GM18858 (cell line): Measurements from ENCODE around the gene MRPS22.

Experiments used
- ATAC-seq: cut with Tn5 transposase; IDR thresholded peaks from one replicate; pipeline ENCODE4 v1.9.1; 2021; ENCODE audit not compliant: unreplicated experiment

Gene MRPS22

GRCh38 chr3:139343895-139344856 is at the start of gene MRPS22:
Gene MRPS22, plus strand, starts transcription at chr3:139344020. Its CDS starts 7 bp downstream, at chr3:139344027.
- ATAC-seq = peak; percentile 96

DNA sequence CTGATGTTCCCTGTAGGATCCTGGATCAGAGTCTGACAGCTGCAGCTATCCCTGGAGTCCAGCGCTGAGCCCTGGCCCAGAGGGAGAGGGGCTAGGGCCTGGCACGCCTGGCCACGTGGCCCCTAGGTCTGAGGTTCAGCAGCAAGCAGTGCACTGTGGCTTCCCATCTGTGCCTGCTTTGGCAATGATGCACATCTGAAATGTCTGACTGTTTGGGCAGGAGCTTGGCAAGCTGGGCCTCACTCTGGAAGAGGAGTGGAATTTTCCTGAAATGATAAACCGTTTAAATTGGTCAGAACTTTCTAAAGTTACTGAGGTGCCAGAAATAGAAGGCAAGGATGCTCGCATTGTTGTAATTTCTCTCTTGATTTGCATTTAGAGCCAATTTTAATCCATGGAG is 48.8 kb upstream of the MRPS22 start:
- no peak for ATAC-seq

- ATAC-seq = no peak
Measured at GRCh38 chr3:139296141-139296718, 47.6 kb upstream of the MRPS22 start.

DNA sequence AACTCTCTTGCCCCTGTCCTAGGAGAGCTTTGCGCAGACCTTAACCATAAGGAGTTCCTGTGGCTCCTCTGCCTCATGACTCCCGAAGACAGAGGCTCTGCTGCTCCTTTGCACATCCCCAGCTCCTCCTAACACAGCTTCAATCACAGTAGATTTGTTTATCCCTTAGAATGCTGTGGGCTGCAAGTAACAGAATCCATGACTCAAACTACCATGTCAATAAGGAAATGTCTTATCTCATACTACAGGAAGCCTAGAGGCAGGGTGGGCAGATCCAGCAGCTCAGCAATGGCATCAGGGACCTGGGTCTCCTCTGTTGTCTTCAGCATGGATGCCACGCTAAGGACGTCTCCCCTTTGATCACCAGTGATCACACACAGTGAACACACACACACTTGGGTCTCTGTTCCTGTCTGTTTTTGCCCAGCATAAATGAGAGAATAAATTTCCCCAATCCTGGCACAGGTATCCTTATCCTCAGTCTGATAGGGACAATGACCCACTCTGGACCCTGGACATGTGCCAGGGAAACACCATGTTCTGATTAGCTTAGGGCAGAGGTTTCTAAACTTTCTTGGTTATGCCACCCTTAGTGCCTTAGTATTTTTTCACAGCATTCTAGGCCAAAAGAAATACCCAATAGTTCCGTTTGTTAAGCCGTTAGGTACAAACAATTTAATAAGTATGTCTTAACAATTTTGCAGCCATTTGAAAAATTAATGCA is 46.1 kb upstream of the MRPS22 start:
- ATAC-seq = no peak

DNA sequence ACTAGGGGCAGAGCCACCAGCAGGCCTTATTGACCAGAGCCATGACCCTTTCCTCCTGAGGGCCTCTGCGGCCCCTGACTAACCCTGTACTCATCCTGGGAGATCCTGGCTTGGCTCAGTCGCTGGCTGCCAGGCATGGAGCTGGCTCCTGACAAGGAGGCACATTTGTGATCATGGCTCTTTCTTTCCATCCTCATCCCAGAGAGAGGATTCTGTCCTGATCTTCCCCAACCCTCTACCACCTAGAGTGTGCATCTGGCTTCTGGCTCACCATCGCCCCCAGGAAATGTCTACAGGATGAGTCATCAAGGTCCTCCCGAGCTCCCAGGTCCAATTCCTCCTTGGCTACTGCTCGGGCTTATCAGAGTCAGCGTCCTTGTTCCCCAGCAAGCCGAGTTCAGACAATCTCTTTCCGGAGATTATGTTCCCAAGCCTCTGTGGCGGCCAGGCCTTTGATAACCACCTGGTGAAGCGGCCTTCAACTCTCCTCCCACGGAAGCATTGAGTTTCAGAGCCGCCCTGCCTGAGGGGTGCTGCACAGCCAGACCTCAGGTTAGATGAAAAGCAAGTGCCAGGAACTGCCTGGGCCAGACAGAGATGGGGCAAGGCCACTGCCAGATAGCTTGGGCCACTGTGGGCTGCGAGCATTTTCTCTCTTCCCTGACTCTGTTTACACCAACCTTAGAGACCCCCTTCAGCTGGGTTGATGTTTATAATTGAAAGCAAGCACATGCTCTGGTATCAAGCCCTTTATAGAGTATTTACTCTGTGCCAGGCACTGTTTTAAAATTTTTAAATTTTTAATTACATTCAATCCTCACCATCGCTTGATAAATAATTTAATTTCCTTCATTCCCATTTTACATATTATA is 44.3 kb upstream of the MRPS22 start:
- ATAC-seq = no peak

- ATAC-seq = no peak
Measured at GRCh38 chr3:139300416-139300815, 43.4 kb upstream of the MRPS22 start.

GRCh38 chr3:139301183-139301582 is 42.6 kb upstream of the MRPS22 start:
- ATAC-seq = no peak

- no peak for ATAC-seq
Measured at GRCh38 chr3:139301654-139302053, 42.2 kb upstream of the MRPS22 start.

DNA sequence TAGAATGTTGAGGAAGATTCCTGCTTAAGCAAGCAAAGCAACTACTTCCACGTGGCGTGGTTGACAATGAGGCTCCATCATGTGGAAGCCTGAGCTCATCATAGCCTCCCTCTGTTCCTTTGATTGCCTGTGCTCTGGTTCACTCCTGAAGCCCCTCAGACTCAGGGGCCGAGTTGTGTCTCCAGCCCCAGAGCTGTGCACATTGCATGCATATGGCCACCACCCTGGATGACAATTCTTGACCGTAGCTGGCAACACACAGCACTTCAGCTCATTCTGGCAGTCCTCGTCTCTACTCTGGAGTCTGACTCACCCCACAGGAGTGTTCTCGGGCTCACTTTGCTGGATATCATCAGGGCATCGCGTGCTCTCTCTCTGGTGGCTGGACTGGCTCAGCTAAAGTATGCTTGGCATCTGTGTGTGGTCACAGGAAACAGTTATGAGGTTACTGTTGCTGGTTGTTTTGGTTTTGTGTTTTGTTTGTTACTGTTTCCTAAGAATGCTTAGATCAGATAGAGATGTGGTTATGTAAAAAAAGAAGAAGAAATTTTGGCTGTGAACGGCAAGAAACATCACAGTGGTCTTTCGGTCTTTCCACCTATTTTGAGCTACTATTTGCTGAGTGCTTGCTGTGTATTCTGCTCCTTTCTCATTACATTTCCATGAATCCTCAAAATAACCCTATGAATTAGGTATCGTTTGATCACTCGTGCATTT is 41.6 kb upstream of the MRPS22 start:
- ATAC-seq = no peak

- ATAC-seq = no peak
Measured at GRCh38 chr3:139302801-139303113, 41.1 kb upstream of the MRPS22 start.

DNA sequence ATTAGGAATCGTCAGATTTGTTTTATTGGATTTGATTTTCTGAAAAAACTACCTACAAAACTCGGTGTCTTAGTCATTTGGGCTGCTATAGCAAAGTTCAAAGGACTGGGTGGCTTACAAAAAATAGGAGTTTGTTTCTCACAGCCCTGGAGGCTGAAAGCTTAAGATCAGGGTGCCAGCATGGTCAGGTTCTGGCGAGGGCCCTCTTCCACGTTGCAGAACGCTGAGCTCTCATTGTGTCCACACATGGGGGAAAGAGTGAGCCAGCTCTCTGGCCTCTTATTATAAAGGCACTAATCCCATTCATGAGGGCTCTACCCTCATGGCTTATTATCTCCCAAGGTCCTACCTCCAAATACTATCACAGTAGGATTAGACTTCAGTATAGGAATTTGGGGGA is 40.6 kb upstream of the MRPS22 start:
- no peak for ATAC-seq

- no peak for ATAC-seq
Measured at GRCh38 chr3:139304383-139304782, 39.4 kb upstream of the MRPS22 start.

- ATAC-seq = no peak
Measured at GRCh38 chr3:139306078-139306477, 37.7 kb upstream of the MRPS22 start.

- no peak for ATAC-seq
Measured at GRCh38 chr3:139307072-139307491, 36.7 kb upstream of the MRPS22 start.

DNA sequence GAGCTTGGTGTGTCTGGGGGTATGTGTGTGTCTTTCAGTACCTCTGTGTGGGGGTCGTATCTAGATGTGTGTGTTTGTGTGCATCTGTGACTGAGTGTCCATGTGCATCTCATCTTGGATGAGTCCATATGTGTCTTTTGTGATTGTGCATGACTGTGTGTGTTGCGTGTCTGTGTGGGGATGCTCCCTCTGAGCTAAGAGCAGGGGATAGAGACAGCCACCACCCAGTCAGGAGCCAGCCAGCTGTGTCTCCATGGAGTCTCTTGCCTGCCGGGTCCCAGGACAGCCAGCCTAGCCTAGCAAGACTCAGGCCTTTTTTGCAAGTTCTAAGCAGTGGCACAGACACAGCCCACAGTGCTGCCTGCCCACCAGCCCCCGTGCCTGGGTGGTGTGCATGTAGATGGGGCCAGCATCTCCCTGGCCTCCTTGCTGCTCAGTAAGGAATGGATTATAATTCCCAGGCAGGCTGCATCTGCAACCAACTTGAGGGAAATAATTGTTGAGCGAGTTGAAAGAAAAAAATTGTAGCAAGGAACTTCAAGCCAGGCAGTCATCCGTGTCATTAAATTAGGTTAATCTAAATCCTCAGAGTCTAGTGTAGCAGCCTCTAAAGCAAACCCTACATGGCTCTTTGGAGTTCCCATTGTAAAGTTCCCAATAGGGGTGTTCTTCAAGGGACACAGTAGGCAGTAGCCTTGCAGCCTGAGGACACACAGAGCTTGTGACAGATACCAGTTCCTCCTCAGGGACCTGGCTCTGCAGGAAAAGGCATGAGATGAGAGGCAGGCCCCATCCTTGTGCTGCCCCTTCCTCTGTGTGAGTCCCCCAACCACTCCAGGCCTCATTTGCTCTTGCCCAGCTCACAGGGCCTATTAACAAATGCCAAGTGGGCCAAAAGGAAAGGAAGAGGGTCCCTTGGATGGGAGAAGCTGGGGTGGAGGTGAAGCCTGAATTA is 35.9 kb upstream of the MRPS22 start:
- ATAC-seq = no peak

DNA sequence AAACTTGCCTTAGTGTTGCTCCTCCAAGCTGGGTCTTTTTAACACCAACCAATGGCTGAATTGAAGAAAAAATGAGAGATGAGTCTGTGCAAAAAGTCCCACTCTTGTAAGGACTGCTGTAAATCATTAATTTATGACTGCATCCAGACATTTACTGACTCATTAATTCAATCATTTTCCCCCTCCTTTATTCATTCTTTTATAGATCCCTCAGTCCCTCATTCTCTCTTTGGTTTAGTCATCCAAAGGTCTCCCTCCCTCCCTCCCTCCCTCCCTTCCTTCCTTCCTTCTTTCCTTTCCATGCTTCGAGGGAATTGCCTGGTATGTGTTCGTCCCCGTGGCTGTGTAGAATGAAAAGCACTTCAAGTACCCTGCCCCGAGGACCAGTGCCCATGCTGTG is 35.3 kb upstream of the MRPS22 start:
- ATAC-seq = no peak

GRCh38 chr3:139309061-139309591 is 34.7 kb upstream of the MRPS22 start:
- ATAC-seq = no peak

GRCh38 chr3:139309880-139310279 is 33.9 kb upstream of the MRPS22 start:
- no peak for ATAC-seq

DNA sequence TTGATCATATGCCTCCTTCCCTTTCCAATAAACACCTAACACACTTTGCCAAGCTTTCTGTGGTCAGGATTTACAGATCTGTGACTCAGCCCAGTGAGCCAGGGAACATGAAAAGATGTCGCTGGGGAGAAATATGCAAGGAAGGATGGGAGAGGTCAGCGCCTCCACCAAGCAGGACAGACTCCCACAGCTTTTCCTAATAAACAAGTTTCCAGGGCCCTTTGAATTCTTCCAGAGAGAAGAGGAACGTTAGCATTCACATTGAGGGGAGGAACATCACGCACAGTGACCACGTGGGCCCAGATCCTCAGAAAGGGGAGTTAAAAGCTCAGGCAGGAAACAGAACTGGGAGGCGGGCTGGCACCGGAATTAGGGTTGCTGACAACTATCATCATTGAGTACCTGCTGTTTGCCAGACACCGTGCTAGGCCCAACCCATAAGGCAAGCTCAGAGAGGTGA is 33.3 kb upstream of the MRPS22 start:
- ATAC-seq = no peak
